ENCODE data around the gene GPATCH3.
"Not testable (repeated sequence)": the region's sequence is repeated elsewhere in the genome, so short reads cannot be mapped to it uniquely, and the experiment has no call there.

Gene GPATCH3, protein sequence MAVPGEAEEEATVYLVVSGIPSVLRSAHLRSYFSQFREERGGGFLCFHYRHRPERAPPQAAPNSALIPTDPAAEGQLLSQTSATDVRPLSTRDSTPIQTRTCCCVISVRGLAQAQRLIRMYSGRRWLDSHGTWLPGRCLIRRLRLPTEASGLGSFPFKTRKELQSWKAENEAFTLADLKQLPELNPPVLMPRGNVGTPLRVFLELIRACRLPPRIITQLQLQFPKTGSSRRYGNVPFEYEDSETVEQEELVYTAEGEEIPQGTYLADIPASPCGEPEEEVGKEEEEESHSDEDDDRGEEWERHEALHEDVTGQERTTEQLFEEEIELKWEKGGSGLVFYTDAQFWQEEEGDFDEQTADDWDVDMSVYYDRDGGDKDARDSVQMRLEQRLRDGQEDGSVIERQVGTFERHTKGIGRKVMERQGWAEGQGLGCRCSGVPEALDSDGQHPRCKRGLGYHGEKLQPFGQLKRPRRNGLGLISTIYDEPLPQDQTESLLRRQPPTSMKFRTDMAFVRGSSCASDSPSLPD

DNA sequence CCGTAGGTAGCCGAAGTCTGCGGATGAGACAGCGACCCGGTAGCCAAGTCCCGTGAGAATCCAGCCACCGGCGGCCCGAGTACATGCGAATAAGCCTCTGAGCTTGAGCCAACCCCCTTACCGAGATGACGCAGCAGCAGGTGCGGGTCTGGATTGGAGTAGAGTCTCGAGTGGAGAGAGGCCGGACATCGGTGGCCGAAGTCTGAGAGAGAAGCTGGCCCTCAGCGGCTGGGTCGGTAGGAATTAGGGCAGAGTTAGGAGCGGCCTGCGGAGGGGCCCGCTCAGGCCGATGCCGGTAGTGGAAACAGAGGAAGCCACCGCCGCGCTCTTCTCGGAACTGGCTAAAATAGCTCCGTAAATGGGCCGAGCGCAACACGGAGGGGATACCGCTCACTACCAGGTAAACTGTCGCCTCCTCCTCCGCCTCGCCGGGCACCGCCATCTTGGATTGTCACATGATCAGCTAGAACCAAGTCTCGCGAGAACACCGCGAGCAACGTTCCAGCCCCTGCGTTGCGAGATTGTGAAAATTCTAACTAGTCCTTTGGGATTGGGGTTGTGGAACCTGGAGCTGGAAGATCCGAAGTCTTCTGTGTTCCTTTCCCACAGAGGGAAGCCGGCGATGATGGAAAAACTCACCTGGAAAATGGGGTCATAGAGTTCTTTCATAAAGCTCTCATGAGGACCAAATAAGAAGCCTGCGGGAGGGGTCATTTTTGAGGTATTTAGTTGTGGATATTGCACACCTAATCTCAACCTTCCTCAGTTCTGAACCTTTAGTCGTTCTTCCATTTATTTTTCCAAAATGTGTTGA, at the start of gene GPATCH3:
GPATCH3 (minus strand) TSS at position 467 of the 814 bp plus-strand sequence; CDS start at position 442, 25 bp downstream.
- peak; percentile 93 to 96 for DNase-seq
- H3K9me3 ChIP-seq, result no peaks in the 10 kb centered on the region
- peaks cover 20 to 36% (median 21%) of the 10 kb centered on the region in 3 donors for H3K36me3 ChIP-seq
- H3K4me1 ChIP-seq, result peaks cover 0 to 19% (median 18%) of the 10 kb centered on the region in 4 donors
- H3K4me3 ChIP-seq, result peak within 1 kb of the TSS; percentile 78 to 80
- peak within 1 kb of the TSS; percentile 71 to 75 for H3K27ac ChIP-seq
- TF ChIP-seq, protein P1, sequence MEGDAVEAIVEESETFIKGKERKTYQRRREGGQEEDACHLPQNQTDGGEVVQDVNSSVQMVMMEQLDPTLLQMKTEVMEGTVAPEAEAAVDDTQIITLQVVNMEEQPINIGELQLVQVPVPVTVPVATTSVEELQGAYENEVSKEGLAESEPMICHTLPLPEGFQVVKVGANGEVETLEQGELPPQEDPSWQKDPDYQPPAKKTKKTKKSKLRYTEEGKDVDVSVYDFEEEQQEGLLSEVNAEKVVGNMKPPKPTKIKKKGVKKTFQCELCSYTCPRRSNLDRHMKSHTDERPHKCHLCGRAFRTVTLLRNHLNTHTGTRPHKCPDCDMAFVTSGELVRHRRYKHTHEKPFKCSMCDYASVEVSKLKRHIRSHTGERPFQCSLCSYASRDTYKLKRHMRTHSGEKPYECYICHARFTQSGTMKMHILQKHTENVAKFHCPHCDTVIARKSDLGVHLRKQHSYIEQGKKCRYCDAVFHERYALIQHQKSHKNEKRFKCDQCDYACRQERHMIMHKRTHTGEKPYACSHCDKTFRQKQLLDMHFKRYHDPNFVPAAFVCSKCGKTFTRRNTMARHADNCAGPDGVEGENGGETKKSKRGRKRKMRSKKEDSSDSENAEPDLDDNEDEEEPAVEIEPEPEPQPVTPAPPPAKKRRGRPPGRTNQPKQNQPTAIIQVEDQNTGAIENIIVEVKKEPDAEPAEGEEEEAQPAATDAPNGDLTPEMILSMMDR (IDR thresholded peaks at IDR 0.05), result no peak
- intact Hi-C loops (cut with DNase I; ENCODE audit: low total_unique reads), result loop anchor here (2.0 kb wide), 1 partner anchor 21 kb away; the partner anchor contains the start of gene NUDC
- no peaks in the 10 kb centered on the region for H3K27me3 ChIP-seq

DNA sequence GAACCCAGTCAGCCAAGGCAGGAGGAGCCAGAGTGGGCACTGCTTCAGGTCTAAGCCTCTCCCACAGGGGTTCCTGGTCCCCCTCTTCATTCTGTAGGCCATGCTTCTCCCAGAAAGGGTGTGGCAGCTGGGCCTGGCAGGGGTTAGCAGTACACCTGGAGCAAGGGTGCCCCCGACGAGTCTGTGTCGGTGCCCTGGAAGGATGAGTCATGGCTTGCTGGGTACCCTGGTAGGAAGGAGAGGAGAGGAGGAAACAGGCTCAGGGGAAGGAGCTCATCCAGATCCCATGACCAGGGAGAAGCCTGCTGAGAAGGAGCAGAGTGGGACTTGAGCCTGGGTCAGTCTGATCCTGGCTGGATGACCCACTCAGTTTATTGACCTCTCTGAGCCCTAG, 49.7 kb upstream of the GPATCH3 start:
- TF ChIP-seq, protein P1 (IDR thresholded peaks at IDR 0.05), result no peak
- Histone ChIP-seq H3K27ac (no peak overlapping the region), H3K4me1 (no peaks in the 10 kb centered on the region), H3K4me3 (no peak overlapping the region), H3K9me3 (no peaks in the 10 kb centered on the region), H3K36me3 (peaks cover 15 to 69% (median 21%) of the 10 kb centered on the region in 3 donors), H3K27me3 (peaks cover 0 to 16% of the 10 kb centered on the region in 2 donors)
- DNase-seq, result no peak
- intact Hi-C loops (cut with DNase I; ENCODE audit: low total_unique reads), result no loop called here

DNA sequence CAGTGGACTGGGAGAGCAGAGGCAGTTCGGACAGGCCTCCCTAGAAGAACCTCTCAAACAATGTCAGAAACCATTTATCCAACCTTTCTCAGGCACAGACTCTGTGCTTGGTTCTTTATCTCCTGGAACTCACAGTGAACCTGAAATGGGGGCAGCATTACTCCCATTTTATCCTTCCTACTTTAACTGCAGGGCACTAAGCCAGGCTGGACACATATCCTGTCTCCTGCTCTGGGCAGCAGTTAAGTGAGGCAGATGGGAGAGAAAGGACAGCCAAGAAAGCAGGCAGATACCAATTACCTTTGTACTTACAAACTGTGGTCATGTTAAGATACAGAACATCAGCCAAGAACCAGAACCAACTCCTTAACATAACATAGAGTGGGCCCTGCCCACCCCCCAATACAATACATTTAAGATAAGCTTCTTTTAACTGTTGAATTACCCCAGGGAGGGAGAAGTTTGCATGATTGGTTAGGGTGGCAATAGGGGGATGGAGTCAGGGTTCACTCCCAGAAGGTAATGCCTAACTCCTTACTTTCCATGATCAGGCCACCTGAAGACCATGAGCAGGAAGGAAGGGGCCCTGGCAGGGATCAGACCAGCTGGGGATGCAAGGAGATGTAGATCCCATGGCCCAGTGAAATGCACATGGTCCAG, 49.1 kb upstream of the GPATCH3 start:
- Histone ChIP-seq H3K36me3 (peaks cover 20 to 75% (median 26%) of the 10 kb centered on the region in 3 donors), H3K4me3 (no peak overlapping the region), H3K4me1 (no peaks in the 10 kb centered on the region), H3K9me3 (no peaks in the 10 kb centered on the region), H3K27me3 (peaks cover 0 to 16% of the 10 kb centered on the region in 2 donors), H3K27ac (no peak overlapping the region)
- no peak for DNase-seq
- intact Hi-C loops (cut with DNase I; ENCODE audit: low total_unique reads), result no loop called here
- TF ChIP-seq, protein P1 (IDR thresholded peaks at IDR 0.05), result no peak

DNA sequence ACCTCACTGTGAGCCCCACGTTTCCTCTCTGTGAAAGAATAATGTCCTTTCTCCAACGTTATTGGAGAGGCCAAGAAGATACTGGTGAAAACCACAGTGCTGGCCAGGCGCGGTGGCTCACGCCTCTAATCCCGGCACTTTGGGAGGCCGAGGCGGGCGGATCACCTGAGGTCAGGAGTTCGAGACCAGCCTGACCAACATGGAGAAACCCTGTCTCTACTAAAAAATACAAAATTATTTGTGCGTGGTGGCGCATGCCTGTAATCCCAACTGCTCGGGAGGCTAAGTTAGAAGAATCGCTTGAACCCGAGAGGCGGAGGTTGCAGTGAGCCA, 48.4 kb upstream of the GPATCH3 start:
- H3K4me1 ChIP-seq; H3K9me3 ChIP-seq; intact Hi-C loops (cut with DNase I; ENCODE audit: low total_unique reads); H3K4me3 ChIP-seq; DNase-seq; H3K27ac ChIP-seq: not testable (repeated sequence)
- H3K36me3 ChIP-seq, result peaks cover 27 to 82% (median 34%) of the 10 kb centered on the region in 3 donors
- peaks cover 0 to 16% of the 10 kb centered on the region in 2 donors for H3K27me3 ChIP-seq

DNA sequence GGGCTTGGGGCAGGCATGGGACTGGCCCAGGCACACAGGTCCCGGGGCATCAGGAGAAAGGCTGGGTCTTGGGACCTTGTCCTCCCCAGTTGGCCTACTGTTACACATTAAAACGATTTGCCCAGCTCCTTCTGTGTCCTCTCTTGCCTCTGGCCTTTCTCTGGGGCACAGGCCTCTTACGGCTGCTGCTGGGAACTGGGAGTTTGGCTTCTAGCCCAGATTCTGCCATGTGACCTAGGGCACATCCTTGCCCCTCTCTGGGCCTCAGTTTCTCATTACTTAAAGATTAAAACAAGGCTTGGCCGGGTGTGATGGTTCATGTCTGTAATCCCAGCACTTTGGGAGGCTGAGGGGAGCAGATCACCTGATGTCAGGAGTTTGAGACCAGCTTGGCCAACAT, 46.0 kb upstream of the GPATCH3 start:
- DNase-seq, result no peak
- Histone ChIP-seq H3K4me1 (no peaks in the 10 kb centered on the region), H3K36me3 (peaks cover 52 to 93% (median 58%) of the 10 kb centered on the region in 3 donors), H3K4me3 (no peak overlapping the region), H3K27me3 (peaks cover 0 to 2% of the 10 kb centered on the region in 2 donors), H3K27ac (no peak overlapping the region), H3K9me3 (no peaks in the 10 kb centered on the region)
- intact Hi-C loops (cut with DNase I; ENCODE audit: low total_unique reads), result no loop called here
- TF ChIP-seq, protein P1 (IDR thresholded peaks at IDR 0.05), result no peak
